Nephron progenitor cell (in vitro differentiated cells): ENCODE results near the gene NFIX.

ENCODE experiments used
- DNase-seq: peaks from one replicate; pipeline ENCODE4 v3.0.0; 2021
- H3K27ac Mint-ChIP-seq: 2 replicates; pipeline ENCODE4 v1.8.0; 2021; ENCODE audit warnings: mild to moderate bottlenecking, moderate library complexity, mixed read lengths
- H3K27me3 Mint-ChIP-seq: 2 replicates; pipeline ENCODE4 v1.8.0; 2021; ENCODE audit warnings: mild to moderate bottlenecking, low read depth, mixed read lengths; ENCODE audit not compliant: poor library complexity
- H3K36me3 Mint-ChIP-seq: 2 replicates; pipeline ENCODE4 v1.8.0; 2021; ENCODE audit warnings: low read depth, mixed read lengths
- H3K4me1 Mint-ChIP-seq: 2 replicates; pipeline ENCODE4 v1.8.0; 2021; ENCODE audit warnings: mixed read lengths
- H3K4me3 Mint-ChIP-seq: 2 replicates; pipeline ENCODE4 v1.8.0; 2021; ENCODE audit warnings: mild to moderate bottlenecking, moderate library complexity, mixed read lengths
- H3K9me3 Mint-ChIP-seq: 2 replicates; pipeline ENCODE4 v1.8.0; 2021; ENCODE audit warnings: mild to moderate bottlenecking, moderate library complexity, mixed read lengths
- TF ChIP-seq, protein P1 (sequence below): fragments of 200-600 bp; sonication (generic); IDR thresholded peaks from 2 replicates; pipeline ENCODE4 v1.5.0; 2021; ENCODE audit warnings: antibody characterized with exemption

Gene NFIX

DNA sequence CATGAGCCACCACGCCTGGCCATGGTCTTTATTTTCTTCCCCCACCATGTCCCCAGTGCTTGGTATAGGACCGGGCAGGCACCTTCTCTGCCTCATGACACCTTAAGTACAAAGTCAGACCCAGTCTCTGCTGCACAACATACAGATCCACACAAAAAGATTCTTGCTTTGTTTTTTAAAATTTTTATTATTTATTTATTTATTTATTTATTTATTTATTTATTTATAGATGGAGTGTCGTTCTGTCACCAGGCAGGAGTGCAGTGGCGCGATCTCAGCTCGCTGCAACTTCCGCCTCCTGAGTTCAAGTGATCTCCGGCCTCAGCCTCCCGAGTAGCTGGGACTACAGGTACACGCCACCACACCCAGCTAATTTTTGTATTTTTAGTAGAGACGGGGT lies 2.5 kb upstream of the NFIX start:
- H3K4me3 Mint-ChIP-seq = no peak overlapping the region
- H3K27me3 Mint-ChIP-seq = peaks cover 18% of the 10 kb centered on the region
- TF ChIP-seq, protein P1, sequence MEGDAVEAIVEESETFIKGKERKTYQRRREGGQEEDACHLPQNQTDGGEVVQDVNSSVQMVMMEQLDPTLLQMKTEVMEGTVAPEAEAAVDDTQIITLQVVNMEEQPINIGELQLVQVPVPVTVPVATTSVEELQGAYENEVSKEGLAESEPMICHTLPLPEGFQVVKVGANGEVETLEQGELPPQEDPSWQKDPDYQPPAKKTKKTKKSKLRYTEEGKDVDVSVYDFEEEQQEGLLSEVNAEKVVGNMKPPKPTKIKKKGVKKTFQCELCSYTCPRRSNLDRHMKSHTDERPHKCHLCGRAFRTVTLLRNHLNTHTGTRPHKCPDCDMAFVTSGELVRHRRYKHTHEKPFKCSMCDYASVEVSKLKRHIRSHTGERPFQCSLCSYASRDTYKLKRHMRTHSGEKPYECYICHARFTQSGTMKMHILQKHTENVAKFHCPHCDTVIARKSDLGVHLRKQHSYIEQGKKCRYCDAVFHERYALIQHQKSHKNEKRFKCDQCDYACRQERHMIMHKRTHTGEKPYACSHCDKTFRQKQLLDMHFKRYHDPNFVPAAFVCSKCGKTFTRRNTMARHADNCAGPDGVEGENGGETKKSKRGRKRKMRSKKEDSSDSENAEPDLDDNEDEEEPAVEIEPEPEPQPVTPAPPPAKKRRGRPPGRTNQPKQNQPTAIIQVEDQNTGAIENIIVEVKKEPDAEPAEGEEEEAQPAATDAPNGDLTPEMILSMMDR = no peak
- peaks cover 10% of the 10 kb centered on the region for H3K9me3 Mint-ChIP-seq
- no peaks in the 10 kb centered on the region for H3K36me3 Mint-ChIP-seq
- no peak overlapping the region for H3K27ac Mint-ChIP-seq
- H3K4me1 Mint-ChIP-seq = peaks cover 10% of the 10 kb centered on the region
- DNase-seq = no peak

DNA sequence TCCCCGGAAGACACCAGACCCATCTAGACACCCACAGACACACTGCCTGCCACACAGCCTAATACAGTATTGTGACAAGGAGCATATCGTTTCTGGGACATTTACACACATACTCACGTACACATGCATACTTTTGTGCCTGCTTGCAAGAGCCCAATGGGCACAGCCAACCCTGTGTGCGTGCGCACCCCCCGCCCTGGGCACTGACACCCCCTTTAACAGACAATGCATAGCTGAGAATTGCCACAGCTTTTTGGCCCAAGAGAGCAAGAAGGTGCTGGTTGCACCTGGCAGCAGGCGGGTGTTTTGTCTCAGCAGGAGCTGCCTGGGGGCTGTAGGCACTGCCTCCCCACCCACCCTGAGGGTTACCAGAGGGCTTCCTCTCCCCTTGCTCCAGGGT lies 1.7 kb upstream of the NFIX start:
- TF ChIP-seq, protein P1 = no peak
- Mint-ChIP-seq H3K27me3 (peaks cover 26% of the 10 kb centered on the region), H3K27ac (no peak overlapping the region), H3K36me3 (no peaks in the 10 kb centered on the region), H3K4me1 (peaks cover 10% of the 10 kb centered on the region), H3K4me3 (no peak overlapping the region), H3K9me3 (peaks cover 10% of the 10 kb centered on the region)
- DNase-seq = no peak

DNA sequence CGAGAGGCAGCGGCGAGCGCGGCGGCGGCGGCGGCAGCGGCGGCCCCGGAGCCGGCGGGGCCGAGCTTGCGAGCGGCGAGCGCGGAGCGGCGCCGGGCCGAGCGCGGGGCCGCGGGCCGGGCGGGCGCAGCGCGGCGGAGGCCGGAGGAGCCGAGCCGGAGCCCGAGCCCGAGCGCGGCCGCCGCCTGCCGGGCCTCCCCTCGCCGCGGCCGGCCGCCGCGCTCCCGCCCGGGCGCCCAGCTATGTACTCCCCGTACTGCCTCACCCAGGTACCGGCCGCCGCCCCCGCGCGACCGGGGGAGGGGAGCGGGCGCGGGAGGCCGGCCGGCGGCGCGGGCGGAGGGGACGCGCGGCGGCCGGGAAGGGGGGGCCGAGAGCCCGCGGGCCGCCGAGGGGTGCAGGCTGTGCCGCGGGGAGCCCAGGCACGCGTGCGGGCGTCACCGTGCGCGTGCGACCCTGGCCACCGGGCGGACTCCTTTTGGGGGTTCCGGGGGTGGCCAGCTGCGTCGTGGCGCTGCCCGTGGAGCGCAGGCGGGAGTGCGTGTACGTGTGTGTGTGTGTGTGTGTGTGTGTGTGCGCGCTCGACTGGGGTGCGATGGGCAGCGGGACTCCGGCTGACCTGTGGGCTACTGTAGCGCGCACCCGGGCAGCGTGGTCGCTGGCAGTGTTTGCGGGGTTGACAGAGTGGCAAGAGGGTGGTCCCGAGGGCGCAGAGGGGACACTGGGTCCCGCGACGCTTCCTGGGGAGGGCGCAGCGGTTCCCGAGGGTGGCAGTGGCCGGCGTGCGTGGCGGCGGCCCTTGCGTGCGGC lies 526 bp downstream of the NFIX start:
- Mint-ChIP-seq H3K4me1 (peaks cover 7% of the 10 kb centered on the region), H3K27ac (no peak overlapping the region), H3K27me3 (peaks cover 48% of the 10 kb centered on the region), H3K9me3 (peaks cover 10% of the 10 kb centered on the region), H3K4me3 (peak overlapping the region; percentile 28), H3K36me3 (no peaks in the 10 kb centered on the region)
- no peak for DNase-seq
- TF ChIP-seq, protein P1 = no peak

DNA sequence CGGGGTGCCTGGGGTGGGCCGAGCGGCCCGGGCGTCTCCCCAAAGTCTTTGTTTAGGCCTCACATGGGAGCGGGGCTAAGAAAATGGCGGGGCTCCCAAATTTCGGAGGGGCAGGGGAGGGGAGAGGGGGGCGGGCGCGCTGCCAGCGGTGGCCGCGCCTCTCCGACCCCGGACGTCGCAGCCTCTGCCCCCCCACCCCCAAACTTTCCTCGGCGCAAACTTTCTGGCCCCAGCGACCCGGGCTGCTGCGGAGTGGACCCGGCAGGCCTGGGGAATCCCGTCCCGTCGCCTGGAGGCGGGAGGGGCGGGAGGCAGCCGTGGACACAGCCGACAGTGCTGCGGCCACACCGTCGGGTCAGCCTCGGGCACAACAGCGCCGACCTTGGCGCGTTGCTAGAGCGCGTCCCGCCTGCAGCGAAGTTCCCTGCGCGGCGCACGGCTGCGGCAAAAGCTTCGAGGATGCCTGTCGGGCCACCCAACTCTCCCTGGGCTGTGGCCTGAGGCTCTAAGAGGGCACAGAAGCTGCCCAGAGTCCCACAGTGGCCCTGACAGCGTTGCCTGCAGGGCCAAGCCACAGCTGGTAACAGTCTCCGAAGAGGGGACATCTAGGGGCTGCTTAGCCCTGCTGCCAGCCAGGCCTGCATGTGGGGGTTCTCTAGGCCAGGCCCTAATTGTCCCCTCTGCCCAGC lies 1.3 kb downstream of the NFIX start:
- peaks cover 56% of the 10 kb centered on the region for H3K27me3 Mint-ChIP-seq
- peaks cover 5% of the 10 kb centered on the region for H3K4me1 Mint-ChIP-seq
- no peak overlapping the region for H3K4me3 Mint-ChIP-seq
- TF ChIP-seq, protein P1 = no peak
- no peaks in the 10 kb centered on the region for H3K36me3 Mint-ChIP-seq
- peaks cover 10% of the 10 kb centered on the region for H3K9me3 Mint-ChIP-seq
- no peak for DNase-seq
- no peak overlapping the region for H3K27ac Mint-ChIP-seq

DNA sequence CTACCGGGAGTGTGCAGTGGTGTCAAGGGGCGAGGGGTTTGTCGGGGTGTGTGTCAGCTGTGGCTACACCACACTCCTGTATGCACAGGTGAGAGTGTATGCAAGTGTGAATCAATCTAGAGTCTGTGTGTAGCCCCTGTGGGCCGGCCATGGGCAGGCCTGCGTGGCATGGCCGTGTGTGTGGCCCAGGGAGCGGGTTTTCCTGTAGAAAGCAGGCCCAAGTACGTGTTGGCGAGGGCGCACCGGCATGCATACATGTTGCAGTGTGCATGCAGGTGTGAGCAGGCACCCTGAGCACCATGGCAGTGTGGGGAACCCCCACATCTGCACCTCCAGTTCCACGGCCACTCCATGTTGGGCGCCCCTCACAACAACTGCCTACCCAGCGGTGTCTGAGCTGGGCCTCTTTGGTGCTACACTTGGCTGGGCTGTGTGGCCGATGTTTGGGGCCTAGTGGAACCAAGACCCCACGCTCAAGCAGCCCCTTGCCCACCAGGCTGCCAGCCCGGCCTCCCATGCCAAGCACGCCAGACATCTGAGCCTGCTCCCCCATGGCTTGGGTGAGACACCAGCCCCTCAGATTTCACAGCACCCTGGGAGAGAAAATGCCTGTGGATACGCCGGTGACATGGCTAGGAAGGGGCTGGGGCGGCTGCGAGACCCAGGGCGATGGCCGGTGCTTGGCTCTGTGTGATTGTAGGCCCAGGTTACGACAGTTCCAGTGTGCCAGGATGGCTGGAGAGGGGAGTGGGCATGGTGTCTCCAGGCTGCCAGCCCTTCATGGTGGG lies 2.1 kb downstream of the NFIX start:
- TF ChIP-seq, protein P1 = no peak
- Mint-ChIP-seq H3K9me3 (peaks cover 7% of the 10 kb centered on the region), H3K4me3 (no peak overlapping the region), H3K27me3 (peaks cover 61% of the 10 kb centered on the region), H3K27ac (no peak overlapping the region), H3K36me3 (no peaks in the 10 kb centered on the region), H3K4me1 (peaks cover 5% of the 10 kb centered on the region)
- DNase-seq = no peak
